Kidney capillary endothelial cell (primary cell): ENCODE data around the gene MTRF1L.
"Not testable (repeated sequence)": the region's sequence is repeated elsewhere in the genome, so short reads cannot be mapped to it uniquely, and the experiment has no call there.

Source experiments
- DNase-seq: peaks from one replicate; pipeline ENCODE4 v3.0.0-alpha.2; 2018; ENCODE audit warnings: low spot score

The MTRF1L gene

DNA sequence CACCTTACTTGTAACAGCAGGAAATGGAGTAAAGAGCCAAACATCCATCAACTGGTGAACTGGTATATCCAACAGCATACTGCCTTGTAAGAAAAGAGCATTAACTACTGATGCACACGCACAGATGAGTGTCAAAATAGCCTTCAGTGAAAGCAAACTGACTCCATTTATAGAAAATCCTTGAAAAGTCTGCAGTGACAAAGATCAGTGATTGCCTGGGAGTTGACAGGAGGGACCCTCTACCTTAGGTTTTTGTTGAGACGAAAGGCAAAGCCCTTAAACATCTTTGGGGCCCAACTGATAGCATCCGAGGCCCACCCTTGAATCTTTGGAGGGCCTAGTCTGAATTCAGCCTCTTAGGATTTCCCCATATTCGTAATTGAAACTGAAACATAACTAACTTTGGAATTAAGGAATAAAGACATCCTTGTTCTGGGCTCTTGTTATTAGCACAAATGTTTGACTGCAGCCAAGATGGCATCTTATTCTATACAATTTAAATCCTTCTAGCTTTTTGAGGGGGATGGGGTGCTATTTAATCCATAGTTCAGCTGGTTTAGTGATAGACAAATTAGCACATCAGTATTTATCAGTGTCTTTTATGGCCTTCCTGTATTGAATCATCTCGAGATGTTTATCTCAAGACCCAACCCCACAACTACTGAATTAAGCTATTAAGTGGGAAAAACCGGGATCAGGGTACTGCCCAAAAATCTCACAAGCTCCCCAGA lies 32.7 kb downstream of the MTRF1L start:
- DNase-seq = no peak

DNA sequence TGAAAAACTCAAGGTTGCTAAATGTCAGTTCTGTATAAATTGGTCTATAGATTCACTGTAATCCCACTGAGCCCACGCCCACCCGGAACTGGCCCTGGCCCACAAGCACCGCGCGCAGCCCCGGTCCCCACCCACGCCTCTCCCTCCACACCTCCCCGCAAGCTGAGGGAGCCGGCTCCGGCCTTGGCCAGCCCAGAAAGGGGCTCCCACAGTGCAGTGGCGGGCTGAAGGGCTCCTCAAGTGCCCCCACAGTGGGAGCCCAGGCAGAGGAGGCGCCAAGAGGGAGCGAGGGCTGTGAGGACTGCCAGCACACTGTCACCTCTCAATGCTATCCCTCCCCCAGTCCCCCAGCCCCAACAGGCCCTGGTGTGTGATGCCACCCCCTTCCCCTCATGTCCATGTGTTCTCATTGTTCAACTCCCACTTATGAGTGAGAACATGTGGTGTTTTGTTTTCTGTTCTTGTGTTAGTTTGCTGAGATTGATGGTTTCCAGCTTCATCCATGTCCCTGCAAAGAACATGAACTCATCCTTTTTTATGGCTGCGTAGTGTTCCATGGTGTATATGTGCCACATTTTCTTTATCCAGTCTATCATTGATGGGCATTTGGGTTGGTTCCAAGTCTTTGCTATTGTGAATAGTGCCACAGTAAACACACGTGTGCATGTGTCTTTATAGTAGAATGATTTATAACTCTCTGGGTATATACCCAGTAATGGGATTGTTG lies 36.2 kb downstream of the MTRF1L start:
- not testable (repeated sequence) for DNase-seq

DNA sequence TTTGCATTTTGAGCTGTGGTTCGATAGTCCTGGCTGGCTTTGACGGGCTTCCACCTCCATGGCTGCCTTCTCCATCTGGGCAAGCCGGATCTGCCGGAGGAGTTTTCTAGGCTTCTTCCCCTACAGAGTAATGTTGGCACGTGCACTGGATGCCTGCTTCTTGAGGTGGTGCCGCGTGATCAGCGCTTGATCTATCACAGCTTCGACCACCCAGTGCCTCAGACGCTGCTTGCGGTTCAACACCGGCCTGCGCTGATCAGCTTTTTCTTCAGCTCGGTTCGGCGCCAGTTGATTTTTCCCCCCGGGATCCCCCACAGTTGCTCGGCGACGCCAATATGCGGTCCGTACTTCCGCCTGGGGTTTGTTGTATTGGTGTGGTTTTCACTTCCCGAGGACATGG lies 43.2 kb downstream of the MTRF1L start:
- DNase-seq = no peak

DNA sequence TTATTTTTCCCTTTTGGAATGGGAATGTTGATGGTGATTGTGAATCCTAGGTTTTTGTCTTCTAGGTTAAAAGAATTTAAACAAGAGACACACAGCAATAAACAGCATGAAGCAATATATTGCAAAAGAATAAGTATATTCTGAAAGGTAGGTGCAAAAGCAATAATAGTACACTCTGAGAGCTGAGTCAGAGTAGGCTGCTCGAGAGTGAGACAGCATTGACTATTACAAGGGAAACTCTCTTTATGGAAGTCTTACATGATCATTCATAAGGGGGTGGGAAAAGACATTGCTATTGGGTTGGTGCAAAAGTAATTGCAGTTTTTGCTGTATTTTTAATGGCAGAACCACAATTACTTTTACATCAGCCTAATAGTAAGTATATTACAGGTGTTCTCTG lies 44.7 kb downstream of the MTRF1L start:
- no peak for DNase-seq

DNA sequence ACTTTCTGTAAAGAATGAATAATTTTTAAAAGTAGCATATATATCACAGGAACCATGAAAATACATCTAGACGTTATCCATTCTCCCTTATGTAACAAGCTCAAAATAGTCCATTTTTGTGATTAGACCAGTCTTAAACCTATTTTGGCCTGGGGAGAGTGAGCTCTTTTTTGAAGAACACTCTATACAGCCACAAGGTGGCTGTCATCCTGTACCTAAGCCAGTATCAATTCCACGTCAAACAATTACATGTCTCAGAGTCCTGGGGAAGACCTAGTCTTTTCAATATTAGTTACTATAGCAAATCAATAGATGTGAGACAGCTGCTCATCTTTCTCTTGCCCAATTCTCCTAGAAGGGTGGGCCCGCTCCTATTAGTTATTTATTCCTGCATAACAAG lies 48.1 kb downstream of the MTRF1L start:
- DNase-seq = no peak

DNA sequence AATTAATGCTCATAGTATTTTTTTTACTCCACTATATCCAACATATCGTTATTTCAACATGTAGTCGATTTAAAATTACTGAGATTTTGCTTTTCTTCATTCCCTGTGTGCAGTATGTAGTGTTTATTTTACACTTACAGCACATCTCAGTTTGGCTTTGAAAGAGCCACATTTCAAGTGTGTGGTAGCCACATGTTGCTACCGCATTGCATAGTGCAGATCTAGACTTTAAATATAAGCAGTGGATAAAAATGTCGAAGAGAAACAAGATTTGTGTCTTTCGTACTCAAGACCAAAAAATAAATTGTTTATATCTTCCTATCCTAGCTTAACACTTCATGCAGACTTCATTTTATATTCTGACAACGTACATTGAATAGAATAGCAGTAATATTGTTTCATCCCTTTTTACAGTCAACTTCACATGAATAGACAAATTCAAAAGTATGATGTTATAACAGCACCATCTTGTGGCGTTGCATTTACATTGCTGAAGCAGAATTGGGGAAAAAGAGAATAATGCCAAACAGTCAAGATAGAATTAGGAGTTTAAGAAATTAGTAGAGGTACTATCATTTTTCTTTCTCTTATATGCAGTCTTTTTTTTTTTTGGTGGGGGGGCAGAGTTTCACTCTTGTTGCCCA lies 49.5 kb downstream of the MTRF1L start:
- DNase-seq = peak; percentile 40

DNA sequence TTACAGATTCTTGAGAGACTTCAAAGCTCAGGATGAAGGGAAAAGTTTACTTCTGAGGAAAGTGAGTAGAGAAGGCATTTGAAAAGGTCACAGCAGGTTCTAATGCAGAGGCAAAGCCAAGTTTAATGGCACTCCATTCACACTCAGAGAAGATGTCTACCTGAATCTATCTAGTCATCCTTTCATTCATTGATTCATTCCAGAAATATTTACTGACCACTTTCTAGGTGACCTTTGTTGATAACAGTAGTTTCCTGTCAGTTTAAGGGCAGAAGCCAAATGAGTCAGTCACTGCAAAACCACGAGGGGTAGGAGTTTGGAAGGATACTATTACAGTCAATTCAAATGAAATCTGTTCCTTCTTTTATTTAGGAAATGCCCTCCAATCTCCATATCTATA lies 50.5 kb downstream of the MTRF1L start:
- DNase-seq = peak; percentile 45

DNA sequence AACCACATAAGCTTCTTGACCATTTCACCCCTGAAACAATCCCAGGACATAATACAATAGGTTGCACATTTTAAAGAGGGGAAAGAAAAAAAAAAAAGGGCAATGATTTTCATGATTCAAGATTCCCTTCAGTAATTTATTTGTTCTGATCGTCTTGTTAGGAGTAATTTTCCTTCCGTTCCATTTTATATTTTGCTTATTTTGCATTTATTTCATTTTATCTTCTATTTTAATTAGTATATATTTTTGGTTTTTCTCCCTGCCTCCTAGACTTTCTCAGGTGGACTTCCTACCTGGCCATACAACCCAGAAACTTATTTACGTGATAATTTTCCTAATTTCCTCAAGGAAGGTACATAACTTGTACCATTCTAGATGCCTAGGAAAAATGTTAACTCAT lies 52.3 kb downstream of the MTRF1L start:
- DNase-seq = no peak

DNA sequence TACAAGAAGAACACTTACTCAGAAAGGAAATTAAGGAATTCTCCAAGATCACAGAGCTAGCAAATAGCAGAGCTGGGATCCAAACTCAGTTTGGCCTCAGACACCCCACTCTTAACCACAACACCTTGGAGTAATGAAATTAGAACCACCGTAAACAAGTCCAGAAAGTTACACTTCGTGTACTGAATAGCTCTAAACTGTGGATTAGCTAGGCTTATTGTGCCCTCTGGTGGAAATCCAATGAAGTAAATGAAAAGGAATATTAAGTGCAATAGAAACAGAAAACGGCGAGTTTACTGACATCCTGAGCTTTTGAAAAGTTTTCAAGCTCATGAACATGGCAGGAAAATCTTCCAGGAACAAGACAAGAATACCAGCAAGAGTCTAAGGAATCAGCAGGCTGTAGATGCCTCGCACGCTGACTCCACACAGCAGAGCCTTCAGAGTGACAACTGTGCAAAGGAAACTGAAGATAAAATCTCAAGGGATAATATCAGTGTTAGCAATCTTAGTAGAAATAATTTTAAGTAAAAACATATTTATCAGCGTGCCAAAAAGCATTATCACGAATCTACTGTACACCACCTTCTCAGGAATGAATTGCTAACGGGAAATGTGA lies 54.2 kb downstream of the MTRF1L start:
- peak; percentile 53 for DNase-seq

DNA sequence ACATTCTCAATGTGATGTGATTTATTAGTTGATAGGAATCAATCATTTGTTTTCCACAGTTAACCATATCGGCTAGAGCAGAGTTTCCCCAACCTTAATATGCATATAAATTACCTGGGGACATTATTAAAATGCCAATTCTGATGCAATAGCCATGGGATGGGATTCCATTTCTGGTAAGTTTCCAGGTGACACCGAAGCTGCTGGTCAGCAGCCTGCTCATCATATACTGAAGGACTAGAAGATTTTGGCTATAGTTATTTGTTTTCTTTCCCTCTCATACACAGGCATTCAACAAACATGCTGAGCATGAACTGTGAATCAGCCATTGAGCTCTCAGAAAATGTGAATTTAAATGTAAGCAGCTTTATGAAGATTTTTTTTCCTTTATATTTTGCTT lies 55.5 kb downstream of the MTRF1L start:
- DNase-seq = no peak

DNA sequence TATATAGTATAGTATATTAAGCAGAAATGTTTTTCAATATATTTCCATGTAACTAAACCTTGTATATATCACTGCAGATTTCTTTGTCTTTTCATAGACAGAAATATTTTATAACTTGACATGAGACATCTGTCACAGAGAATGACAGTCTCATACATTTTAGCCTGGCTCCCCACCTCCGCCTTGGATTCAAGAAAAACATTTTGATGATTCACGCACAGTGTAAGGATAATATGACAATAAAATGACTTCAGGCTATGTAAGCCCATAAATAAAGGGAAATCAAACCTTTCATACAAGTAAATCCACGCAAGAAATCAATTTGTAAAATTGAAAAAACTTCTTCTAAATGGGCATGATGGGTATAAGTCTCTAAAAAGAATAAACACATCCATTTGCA lies 56.0 kb downstream of the MTRF1L start:
- DNase-seq = no peak

DNA sequence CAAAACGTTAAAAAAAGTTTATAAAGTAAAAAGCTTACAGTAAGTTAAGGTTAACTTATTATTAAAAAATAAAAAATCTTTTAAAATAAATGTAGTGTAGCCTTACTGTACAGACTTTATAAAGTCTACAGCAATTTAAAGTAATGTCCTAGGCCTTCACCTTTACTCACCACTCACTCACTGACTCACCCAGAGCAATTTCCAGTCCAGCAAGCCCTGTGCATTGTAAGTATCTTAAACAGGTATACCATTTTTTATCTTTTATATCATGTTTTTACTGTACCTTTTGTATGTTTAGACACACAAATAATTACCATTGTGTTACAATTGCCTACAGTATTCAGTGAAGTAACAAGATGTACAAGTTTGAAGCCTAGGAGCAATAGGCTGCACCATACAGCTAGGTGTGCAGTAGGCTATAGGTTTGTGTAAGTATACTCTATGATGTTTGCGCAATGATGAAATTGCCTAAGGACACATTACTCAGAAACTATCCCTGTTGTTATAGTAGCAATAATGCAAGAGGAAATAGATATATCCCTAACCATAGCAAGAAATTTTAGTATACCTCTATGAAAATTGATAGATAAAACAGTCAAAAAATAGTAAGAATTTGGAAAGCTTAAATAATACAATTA lies 59.1 kb downstream of the MTRF1L start:
- no peak for DNase-seq

DNA sequence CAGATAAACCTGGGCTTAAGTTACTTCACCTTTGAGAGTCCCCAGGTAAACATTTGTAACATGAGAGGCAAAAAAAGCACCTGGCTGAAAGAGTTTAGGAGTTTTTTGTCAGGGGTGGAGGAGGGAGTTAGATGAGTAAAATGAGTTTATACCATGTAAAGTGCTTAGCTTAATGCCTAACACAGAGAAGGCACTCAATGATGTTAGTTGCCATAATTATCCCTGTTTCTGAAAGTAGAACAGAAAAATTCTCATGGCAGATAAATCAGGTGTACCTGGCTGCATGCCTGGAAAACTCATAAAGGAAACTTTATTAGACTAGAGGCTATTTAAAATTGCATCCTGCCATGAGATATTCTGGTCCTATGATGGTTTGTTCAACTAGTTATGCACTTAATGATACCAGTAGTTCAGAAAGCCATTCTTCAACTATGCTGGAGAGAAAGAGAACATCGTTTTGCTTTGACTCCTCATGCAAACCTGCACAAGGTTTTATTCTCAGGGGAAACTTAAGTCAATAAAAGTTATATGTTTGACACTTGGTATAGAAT lies 60.1 kb downstream of the MTRF1L start:
- DNase-seq = no peak

DNA sequence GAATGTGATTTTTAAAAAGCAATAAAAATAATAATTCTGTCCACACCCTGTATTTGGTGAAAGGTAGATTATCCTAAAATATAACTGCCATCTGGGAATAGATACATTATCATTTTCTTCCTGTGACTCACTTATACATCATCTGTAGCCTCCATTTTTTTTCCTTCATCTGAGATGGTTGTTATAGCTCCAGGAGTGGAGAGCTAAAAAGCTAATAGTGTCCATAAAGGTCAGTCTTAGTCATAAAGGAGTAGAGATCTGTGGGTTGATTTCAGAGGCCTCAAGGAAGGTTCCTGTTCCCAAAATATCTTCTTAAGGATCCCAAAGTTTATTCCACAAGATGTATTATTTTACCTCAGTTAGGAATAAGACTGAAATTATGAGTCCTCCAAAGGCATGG lies 60.8 kb downstream of the MTRF1L start:
- no peak for DNase-seq
